Effector memory CD4-positive, alpha-beta T cell (primary cell): ENCODE data around the gene STEAP1.
"Not testable (repeated sequence)": the region's sequence is repeated elsewhere in the genome, so short reads cannot be mapped to it uniquely, and the experiment has no call there.

Source experiments
- DNase-seq, 3 donors: peaks; one replicate each; pipeline ENCODE4 v3.0.0-alpha.2; 2020
- H3K27ac ChIP-seq: 2 replicates; pipeline ENCODE4 v1.7.0; 2013; ENCODE audit warnings: mild to moderate bottlenecking, low read length, moderate library complexity; ENCODE audit not compliant: insufficient read depth, poor library complexity, severe bottlenecking
- H3K27me3 ChIP-seq: replicated peaks from 2 replicates; pipeline ENCODE4 v1.7.0; 2013; ENCODE audit warnings: mild to moderate bottlenecking, low read length; ENCODE audit not compliant: insufficient read depth, control insufficient read depth, poor library complexity, severe bottlenecking
- H3K36me3 ChIP-seq: 2 replicates; pipeline ENCODE4 v1.7.0; 2013; ENCODE audit warnings: mild to moderate bottlenecking, low read length, moderate library complexity; ENCODE audit not compliant: control insufficient read depth, insufficient read depth
- H3K4me1 ChIP-seq: 2 replicates; pipeline ENCODE4 v1.7.0; 2013; ENCODE audit warnings: low read length, mild to moderate bottlenecking; ENCODE audit not compliant: control insufficient read depth, insufficient read depth, poor library complexity, severe bottlenecking
- H3K4me3 ChIP-seq: 2 replicates; pipeline ENCODE4 v1.7.0; 2013; ENCODE audit warnings: low read length, low read depth, mild to moderate bottlenecking; ENCODE audit not compliant: insufficient read depth, poor library complexity, severe bottlenecking
- H3K9me3 ChIP-seq: 2 replicates; pipeline ENCODE4 v1.7.0; 2013; ENCODE audit warnings: mild to moderate bottlenecking, low read length, moderate library complexity; ENCODE audit not compliant: control insufficient read depth

STEAP1 gene

GRCh38 chr7:90152642-90153253 lies 1.5 kb upstream of the STEAP1 start:
- not testable (repeated sequence) for H3K4me3 ChIP-seq, H3K9me3 ChIP-seq, H3K4me1 ChIP-seq, H3K27ac ChIP-seq, H3K27me3 ChIP-seq, H3K36me3 ChIP-seq, DNase-seq

GRCh38 chr7:90155206-90155605 lies 937 bp downstream of the STEAP1 start:
- H3K9me3 ChIP-seq = no peaks in the 10 kb centered on the region
- H3K27me3 ChIP-seq = no peaks in the 10 kb centered on the region
- H3K27ac ChIP-seq = no peak overlapping the region
- peaks cover 3% of the 10 kb centered on the region for H3K4me1 ChIP-seq
- DNase-seq = no peak
- H3K4me3 ChIP-seq = no peak overlapping the region
- no peaks in the 10 kb centered on the region for H3K36me3 ChIP-seq

GRCh38 chr7:90157331-90157730 lies 3.1 kb downstream of the STEAP1 start:
- H3K27me3 ChIP-seq, H3K9me3 ChIP-seq, DNase-seq, H3K4me1 ChIP-seq, H3K27ac ChIP-seq, H3K4me3 ChIP-seq, H3K36me3 ChIP-seq: not testable (repeated sequence)

GRCh38 chr7:90157761-90158350 lies 3.6 kb downstream of the STEAP1 start:
- H3K36me3 ChIP-seq, H3K27me3 ChIP-seq, H3K27ac ChIP-seq, DNase-seq, H3K4me1 ChIP-seq, H3K4me3 ChIP-seq, H3K9me3 ChIP-seq: not testable (repeated sequence)

GRCh38 chr7:90163534-90163933 lies 9.3 kb downstream of the STEAP1 start:
- no peak for DNase-seq
- Histone ChIP-seq H3K9me3 (no peaks in the 10 kb centered on the region), H3K4me1 (no peaks in the 10 kb centered on the region), H3K36me3 (no peaks in the 10 kb centered on the region), H3K27me3 (no peaks in the 10 kb centered on the region), H3K27ac (no peak overlapping the region), H3K4me3 (no peak overlapping the region)

- no peaks in the 10 kb centered on the region for H3K36me3 ChIP-seq
- DNase-seq = no peak
- no peaks in the 10 kb centered on the region for H3K27me3 ChIP-seq
- no peak overlapping the region for H3K4me3 ChIP-seq
- no peaks in the 10 kb centered on the region for H3K4me1 ChIP-seq
- no peaks in the 10 kb centered on the region for H3K9me3 ChIP-seq
- no peak overlapping the region for H3K27ac ChIP-seq
Observed at GRCh38 chr7:90165724-90166123, 11.5 kb downstream of the STEAP1 start.

GRCh38 chr7:90166153-90166552 lies 11.9 kb downstream of the STEAP1 start:
- Histone ChIP-seq H3K9me3 (no peaks in the 10 kb centered on the region), H3K36me3 (no peaks in the 10 kb centered on the region), H3K27me3 (no peaks in the 10 kb centered on the region), H3K4me3 (no peak overlapping the region), H3K4me1 (no peaks in the 10 kb centered on the region), H3K27ac (no peak overlapping the region)
- DNase-seq = no peak

GRCh38 chr7:90167361-90167760 lies 13.1 kb downstream of the STEAP1 start:
- no peak for DNase-seq
- Histone ChIP-seq H3K4me3 (no peak overlapping the region), H3K9me3 (no peaks in the 10 kb centered on the region), H3K36me3 (no peaks in the 10 kb centered on the region), H3K4me1 (no peaks in the 10 kb centered on the region), H3K27ac (no peak overlapping the region), H3K27me3 (no peaks in the 10 kb centered on the region)

GRCh38 chr7:90169891-90170290 lies 15.6 kb downstream of the STEAP1 start:
- H3K4me1 ChIP-seq = no peaks in the 10 kb centered on the region
- no peak overlapping the region for H3K4me3 ChIP-seq
- no peaks in the 10 kb centered on the region for H3K36me3 ChIP-seq
- DNase-seq = no peak
- H3K9me3 ChIP-seq = no peaks in the 10 kb centered on the region
- H3K27me3 ChIP-seq = no peaks in the 10 kb centered on the region
- H3K27ac ChIP-seq = no peak overlapping the region

GRCh38 chr7:90172121-90172520 lies 17.9 kb downstream of the STEAP1 start:
- H3K9me3 ChIP-seq = no peaks in the 10 kb centered on the region
- no peaks in the 10 kb centered on the region for H3K36me3 ChIP-seq
- no peak for DNase-seq
- H3K27me3 ChIP-seq = no peaks in the 10 kb centered on the region
- H3K4me1 ChIP-seq = no peaks in the 10 kb centered on the region
- H3K27ac ChIP-seq = no peak overlapping the region
- no peak overlapping the region for H3K4me3 ChIP-seq
